Natural killer cell (primary cell): ENCODE data around the gene PIK3C3. TPM values are rescaled to one million over a fixed set of nuclear protein-coding genes. Genes with fewer than 3 reads are reported as not detected.

Experiments used
- ATAC-seq, 3 donors: fragments of 150-1000 bp in 2 of 3; fragments of 200-7000 bp in 1 of 3; cut with Tn5 transposase; 1 replicate in 1 of 3; 2 replicates in 2 of 3; pipeline ENCODE4 v1.10.0; 2021; ENCODE audit warnings: mild to moderate bottlenecking in 2 of 3, moderate library complexity in 2 of 3
- DNase-seq, 2 donors: peaks; one replicate each; pipeline versions ENCODE4 v3.0.0 to v3.0.0-alpha.2; 2013 to 2021; ENCODE audit warnings: mixed read lengths in 1 of 2
- H3K27ac ChIP-seq: one replicate; pipeline ENCODE4 v1.5.1; 2013; ENCODE audit warnings: mild to moderate bottlenecking, low read length
- H3K27me3 ChIP-seq: one replicate; pipeline ENCODE4 v1.6.1; 2013; ENCODE audit warnings: low read length; ENCODE audit not compliant: control insufficient read depth, insufficient read depth
- H3K36me3 ChIP-seq: one replicate; pipeline ENCODE4 v1.6.1; 2013; ENCODE audit warnings: low read length; ENCODE audit not compliant: control insufficient read depth, insufficient read depth
- H3K4me1 ChIP-seq: one replicate; pipeline ENCODE4 v1.6.1; 2013; ENCODE audit warnings: low read length; ENCODE audit not compliant: control insufficient read depth, insufficient read depth
- H3K4me3 ChIP-seq: one replicate; pipeline ENCODE4 v1.5.1; 2013; ENCODE audit warnings: low read length
- H3K9me3 ChIP-seq: one replicate; pipeline ENCODE4 v1.6.1; 2013; ENCODE audit warnings: low read length; ENCODE audit not compliant: control insufficient read depth, insufficient read depth
- H3K27ac Mint-ChIP-seq, 2 donors: one replicate each; pipeline ENCODE4 v1.8.0; 2022; ENCODE audit warnings: mild to moderate bottlenecking in 2 of 2, mixed read lengths in 2 of 2, moderate library complexity in 1 of 2
- H3K27me3 Mint-ChIP-seq, 2 donors: one replicate each; pipeline ENCODE4 v1.8.0; 2022; ENCODE audit warnings: low read depth in 2 of 2, mixed read lengths in 2 of 2
- H3K36me3 Mint-ChIP-seq: one replicate; pipeline ENCODE4 v1.8.0; 2022; ENCODE audit warnings: mixed read lengths
- H3K4me1 Mint-ChIP-seq, 2 donors: one replicate each; pipeline ENCODE4 v1.8.0; 2022; ENCODE audit warnings: mixed read lengths in 2 of 2
- H3K4me3 Mint-ChIP-seq: one replicate; pipeline ENCODE4 v1.8.0; 2022; ENCODE audit warnings: mild to moderate bottlenecking, moderate library complexity, mixed read lengths
- H3K9me3 Mint-ChIP-seq, 2 donors: one replicate each; pipeline ENCODE4 v1.8.0; 2022; ENCODE audit warnings: mixed read lengths in 2 of 2
- CTCF ChIP-seq: fragments of 200-600 bp; IDR thresholded peaks from one replicate; pipeline ENCODE4 v1.8.0; 2022; ENCODE audit warnings: antibody characterized with exemption
- WGBS: methylation state at CpG from one replicate; pipeline ENCODE4 v1.1.7; 2013; ENCODE audit warnings: missing lambda C conversion rate; ENCODE audit not compliant: insufficient coverage; 5-methylcytosine and 5-hydroxymethylcytosine counted together
- intact Hi-C: fragments of 100-400 bp; cut with micrococcal nuclease; formaldehyde crosslinking; loops from one replicate; pipeline ENCODE4 v1.14.2; 2022
- total RNA-seq, 4 donors: library from RNA; stranded (reverse); fragments of 120-200 nt in 1 of 4; gene quantifications; one replicate each; pipeline versions ENCODE4 v1.2.3 to v1.2.4, GENCODE V29; 2013 to 2022

The PIK3C3 gene
- total RNA-seq, 3 donors from 2014 or later (not counting 1 experiment from before 2014, with no cell fraction given), result 49.6 to 85.4 (median 67.3) TPM

GRCh38 chr18:42051411-42051810 lies 96.4 kb downstream of the PIK3C3 start:
- Histone ChIP-seq H3K27me3 (no peaks in the 10 kb centered on the region), H3K4me3 (no peak overlapping the region), H3K9me3 (no peaks in the 10 kb centered on the region), H3K36me3 (peaks cover 32% of the 10 kb centered on the region), H3K27ac (no peak overlapping the region), H3K4me1 (no peaks in the 10 kb centered on the region)
- Mint-ChIP-seq H3K27ac (no peak overlapping the region), H3K27me3 (no peaks in the 10 kb centered on the region), H3K4me3 (no peak overlapping the region), H3K36me3 (peaks cover 7% of the 10 kb centered on the region), H3K4me1 (peaks cover 13 to 14% of the 10 kb centered on the region in 2 donors), H3K9me3 (no peaks in the 10 kb centered on the region)
- TF ChIP-seq CTCF, result no peak
- intact Hi-C loops, result loop anchor here (5.0 kb wide), 1 partner anchor 1221 kb away; no protein-coding TSS in a partner anchor
- no peak for ATAC-seq
- DNase-seq, result no peak

GRCh38 chr18:42052122-42052708 lies 97.2 kb downstream of the PIK3C3 start:
- peaks cover 13 to 14% of the 10 kb centered on the region in 2 donors for H3K4me1 Mint-ChIP-seq
- intact Hi-C loops, result loop anchor here (2.0 to 5.0 kb wide), 2 partner anchors 1220 to 1535 kb away; no protein-coding TSS in a partner anchor
- peak in 1 of 2 donors; percentile 17 for DNase-seq
- no peak for TF ChIP-seq CTCF
- H3K9me3 Mint-ChIP-seq, result no peaks in the 10 kb centered on the region
- no peaks in the 10 kb centered on the region for H3K27me3 ChIP-seq
- H3K27ac Mint-ChIP-seq, result peak overlapping the region in 1 of 2 donors; percentile 11
- ATAC-seq, result no peak
- H3K4me3 Mint-ChIP-seq, result no peak overlapping the region
- no peaks in the 10 kb centered on the region for H3K9me3 ChIP-seq
- 66% methylated on average over 3 of the region's 3 CpGs for WGBS
- H3K4me3 ChIP-seq, result no peak overlapping the region
- no peaks in the 10 kb centered on the region for H3K4me1 ChIP-seq
- no peak overlapping the region for H3K27ac ChIP-seq
- peaks cover 7% of the 10 kb centered on the region for H3K36me3 Mint-ChIP-seq
- H3K27me3 Mint-ChIP-seq, result no peaks in the 10 kb centered on the region
- peaks cover 26% of the 10 kb centered on the region for H3K36me3 ChIP-seq

DNA sequence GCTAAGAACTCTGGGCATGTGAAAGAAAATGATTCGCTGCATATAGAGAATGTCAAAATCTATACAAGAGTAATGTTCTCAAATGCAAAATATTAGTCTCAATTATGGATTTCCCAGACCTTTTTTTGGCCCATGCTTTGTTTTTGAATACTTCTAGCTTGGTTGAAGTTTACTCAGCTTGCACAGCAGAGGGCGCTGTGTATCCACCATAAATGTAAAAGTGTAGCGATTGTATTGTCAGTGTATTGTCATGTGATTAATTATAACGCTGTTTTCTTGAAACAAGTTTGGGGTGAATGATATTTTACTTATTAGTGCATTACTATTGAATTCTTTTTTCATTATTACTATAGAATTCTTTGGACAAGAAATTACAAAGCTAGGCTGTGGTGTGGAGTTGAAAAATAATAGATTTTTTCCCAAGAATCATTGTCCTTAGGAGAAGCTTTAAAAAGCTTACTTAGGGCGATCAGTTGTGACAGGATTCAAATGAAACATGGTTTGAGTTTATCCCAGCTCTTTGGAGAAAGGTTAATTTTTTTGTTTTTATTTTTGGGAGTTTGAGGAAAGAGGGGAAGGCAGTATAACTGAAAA lies 98.3 kb downstream of the PIK3C3 start:
- Mint-ChIP-seq H3K36me3 (peaks cover 7% of the 10 kb centered on the region), H3K27ac (no peak overlapping the region), H3K9me3 (no peaks in the 10 kb centered on the region), H3K4me3 (no peak overlapping the region), H3K4me1 (peaks cover 6 to 14% of the 10 kb centered on the region in 2 donors), H3K27me3 (no peaks in the 10 kb centered on the region)
- H3K4me3 ChIP-seq, result no peak overlapping the region
- no peak overlapping the region for H3K27ac ChIP-seq
- DNase-seq (peak; percentile 28 to 78), ATAC-seq (peak; percentile 82 to 87 (median 85))
- intact Hi-C loops, result loop anchor here (2.0 to 5.0 kb wide), 2 partner anchors 1219 to 1534 kb away; no protein-coding TSS in a partner anchor
- TF ChIP-seq CTCF, result peak; percentile 93
- no peaks in the 10 kb centered on the region for H3K9me3 ChIP-seq
- H3K36me3 ChIP-seq, result peaks cover 22% of the 10 kb centered on the region
- no peaks in the 10 kb centered on the region for H3K27me3 ChIP-seq
- H3K4me1 ChIP-seq, result no peaks in the 10 kb centered on the region
- 36% methylated on average over 3 of the region's 5 CpGs for WGBS
